H9 (cell line): ENCODE data around the gene PXDC1. TPM values are rescaled to one million over a fixed set of nuclear protein-coding genes. Genes with fewer than 3 reads are reported as not detected.

Source experiments
- DNase-seq: peaks from one replicate; pipeline ENCODE4 v3.0.0-alpha.2; 2017
- H2AFZ ChIP-seq: one replicate; pipeline ENCODE4 v1.6.1; 2013; ENCODE audit warnings: mild to moderate bottlenecking, low read length, control low read depth, moderate library complexity
- H2AK5ac ChIP-seq: 2 replicates; pipeline ENCODE4 v1.6.1; 2013; ENCODE audit warnings: low read length, control low read depth, mixed read lengths; ENCODE audit not compliant: insufficient read length
- H2BK120ac ChIP-seq: one replicate; pipeline ENCODE4 v1.6.1; 2013; ENCODE audit warnings: low read depth, mild to moderate bottlenecking, low read length, control low read depth, inconsistent platforms; ENCODE audit not compliant: poor library complexity, severe bottlenecking
- H2BK12ac ChIP-seq: 2 replicates; pipeline ENCODE4 v1.6.1; 2013; ENCODE audit warnings: low read length, control low read depth, mixed read lengths, low read depth; ENCODE audit not compliant: insufficient read length
- H2BK15ac ChIP-seq: 2 replicates; pipeline ENCODE4 v1.6.1; 2013; ENCODE audit warnings: low read depth, low read length, control low read depth
- H2BK20ac ChIP-seq: one replicate; pipeline ENCODE4 v1.6.1; 2013; ENCODE audit warnings: low read depth, mild to moderate bottlenecking, low read length, control low read depth, inconsistent platforms; ENCODE audit not compliant: poor library complexity, severe bottlenecking
- H2BK5ac ChIP-seq: 2 replicates; pipeline ENCODE4 v1.6.1; 2013; ENCODE audit warnings: low read length, control low read depth, mixed read lengths; ENCODE audit not compliant: insufficient read length
- H3K14ac ChIP-seq: 2 replicates; pipeline ENCODE4 v1.6.1; 2013; ENCODE audit warnings: low read length, control low read depth; ENCODE audit not compliant: insufficient read depth
- H3K18ac ChIP-seq: 2 replicates; pipeline ENCODE4 v1.6.1; 2013; ENCODE audit warnings: low read depth, mild to moderate bottlenecking, mixed read lengths, low read length, control low read depth; ENCODE audit not compliant: insufficient read length
- H3K23ac ChIP-seq: 2 replicates; pipeline ENCODE4 v1.6.1; 2013; ENCODE audit warnings: low read length, control low read depth, mixed read lengths, low read depth; ENCODE audit not compliant: insufficient read length
- H3K23me2 ChIP-seq: 2 replicates; pipeline ENCODE4 v1.6.1; 2013; ENCODE audit warnings: low read depth, mild to moderate bottlenecking, mixed read lengths, low read length, control low read depth; ENCODE audit not compliant: insufficient read length, poor library complexity, severe bottlenecking
- H3K27ac ChIP-seq: 2 replicates; pipeline ENCODE4 v1.5.1; 2013; ENCODE audit warnings: low read length, control low read depth, mixed read lengths, low read depth; ENCODE audit not compliant: insufficient read length
- H3K27me3 ChIP-seq: 2 replicates; pipeline ENCODE4 v1.6.1; 2013; ENCODE audit warnings: low read length, control low read depth, inconsistent platforms; ENCODE audit not compliant: insufficient read depth
- H3K4ac ChIP-seq: 2 replicates; pipeline ENCODE4 v1.6.1; 2013; ENCODE audit warnings: low read depth, mild to moderate bottlenecking, control low read depth, inconsistent platforms, low read length, moderate library complexity
- H3K4me1 ChIP-seq: 2 replicates; pipeline ENCODE4 v1.6.1; 2013; ENCODE audit warnings: low read length, control low read depth, inconsistent platforms; ENCODE audit not compliant: insufficient read depth
- H3K4me2 ChIP-seq: 2 replicates; pipeline ENCODE4 v1.6.1; 2013; ENCODE audit warnings: low read length, control low read depth, mixed read lengths; ENCODE audit not compliant: insufficient read length, insufficient read depth
- H3K56ac ChIP-seq: 2 replicates; pipeline ENCODE4 v1.6.1; 2013; ENCODE audit warnings: low read depth, mild to moderate bottlenecking, mixed read lengths, low read length, control low read depth; ENCODE audit not compliant: insufficient read length
- H3K79me1 ChIP-seq: 2 replicates; pipeline ENCODE4 v1.6.1; 2013; ENCODE audit warnings: low read depth, mild to moderate bottlenecking, moderate library complexity, low read length, control low read depth, inconsistent platforms; ENCODE audit not compliant: insufficient read depth, poor library complexity, severe bottlenecking
- H3K79me2 ChIP-seq: 2 replicates; pipeline ENCODE4 v1.6.1; 2013; ENCODE audit warnings: low read length, control low read depth, inconsistent platforms; ENCODE audit not compliant: insufficient read depth
- H3K9ac ChIP-seq: 2 replicates; pipeline ENCODE4 v1.6.1; 2013; ENCODE audit warnings: low read length, control low read depth, mixed read lengths; ENCODE audit not compliant: insufficient read length; ENCODE audit errors: extremely low read depth
- H3K9me3 ChIP-seq: one replicate; pipeline ENCODE4 v1.6.1; 2013; ENCODE audit warnings: low read depth, low read length, inconsistent platforms; ENCODE audit not compliant: control insufficient read depth
- H3T11ph ChIP-seq: one replicate; pipeline ENCODE4 v1.6.1; 2013; ENCODE audit warnings: mild to moderate bottlenecking, low read length, control low read depth, inconsistent platforms
- H4K20me1 ChIP-seq: one replicate; pipeline ENCODE4 v1.6.1; 2013; ENCODE audit not compliant: control insufficient read depth, insufficient read length, insufficient read depth
- H4K5ac ChIP-seq: 2 replicates; pipeline ENCODE4 v1.6.1; 2013; ENCODE audit warnings: low read depth, mild to moderate bottlenecking, mixed read lengths, low read length, control low read depth; ENCODE audit not compliant: insufficient read length
- H4K8ac ChIP-seq: replicated peaks from 2 replicates; pipeline ENCODE4 v1.6.1; 2013; ENCODE audit warnings: low read length, control low read depth, mixed read lengths, low read depth; ENCODE audit not compliant: insufficient read length
- H4K91ac ChIP-seq: 2 replicates; pipeline ENCODE4 v1.6.1; 2013; ENCODE audit warnings: low read depth, mild to moderate bottlenecking, moderate library complexity, mixed read lengths, low read length, control low read depth; ENCODE audit not compliant: insufficient read length
- H3K27ac Mint-ChIP-seq, 3 experiments: 2 replicates in 2 of 3; 3 replicates in 1 of 3; pipeline ENCODE4 v1.8.0; 2020 to 2021; ENCODE audit warnings: mixed read lengths in 3 of 3, mild to moderate bottlenecking in 1 of 3, moderate library complexity in 1 of 3
- H3K27me3 Mint-ChIP-seq: 2 replicates; pipeline ENCODE4 v1.8.0; 2021; ENCODE audit warnings: low read depth, mild to moderate bottlenecking, moderate library complexity, mixed read lengths
- H3K36me3 Mint-ChIP-seq, 3 experiments: 2 replicates in 2 of 3; 3 replicates in 1 of 3; pipeline ENCODE4 v1.8.0; 2020 to 2021; ENCODE audit warnings: low read depth in 3 of 3, mixed read lengths in 3 of 3; ENCODE audit not compliant: insufficient read depth in 1 of 3
- H3K4me1 Mint-ChIP-seq, 2 experiments: 2 replicates each; pipeline ENCODE4 v1.8.0; 2020; ENCODE audit warnings: mixed read lengths in 2 of 2
- H3K4me3 Mint-ChIP-seq, 2 experiments: 2 replicates in 1 of 2; 3 replicates in 1 of 2; pipeline ENCODE4 v1.8.0; 2020 to 2021; ENCODE audit warnings: mild to moderate bottlenecking in 2 of 2, mixed read lengths in 2 of 2, moderate library complexity in 1 of 2
- H3K9me3 Mint-ChIP-seq, 2 experiments: 2 replicates in 1 of 2; 3 replicates in 1 of 2; pipeline ENCODE4 v1.8.0; 2020; ENCODE audit warnings: mild to moderate bottlenecking in 2 of 2, mixed read lengths in 2 of 2, moderate library complexity in 1 of 2
- CTCF ChIP-seq: fragments of 200-600 bp; sonication (generic); conservative IDR thresholded peaks from 3 replicates; pipeline ENCODE4 v1.8.0; 2021; ENCODE audit warnings: antibody characterized with exemption, mild to moderate bottlenecking
- WGBS: extraction: QIAGEN DNeasy Blood & Tissue Kit; methylation state at CpG from one replicate; pipeline ENCODE4 v1.1.7; 2013; ENCODE audit warnings: missing lambda C conversion rate, low lambda C conversion rate, mixed read lengths; ENCODE audit not compliant: insufficient read length; ENCODE audit errors: extremely low coverage; 5-methylcytosine and 5-hydroxymethylcytosine counted together
- total RNA-seq: library from RNA; stranded (reverse); gene quantifications from 2 replicates; pipeline ENCODE4 v1.2.1, GENCODE V29; 2021

The PXDC1 gene
- total RNA-seq, 1 experiment from 2014 or later, result 3.1 TPM

GRCh38 chr6:3766214-3766613 lies 14.7 kb upstream of the PXDC1 start:
- Histone ChIP-seq H2BK5ac (no peak overlapping the region), H3K14ac (no peak overlapping the region), H2BK12ac (no peak overlapping the region), H2AFZ (no peak overlapping the region), H3K79me1 (no peaks in the 10 kb centered on the region), H4K91ac (no peak overlapping the region), H2AK5ac (no peak overlapping the region), H3K9ac (no peak overlapping the region), H4K5ac (no peak overlapping the region), H4K8ac (no peak overlapping the region), H2BK120ac (no peak overlapping the region), H4K20me1 (no peaks in the 10 kb centered on the region), H3K56ac (no peak overlapping the region), H3K4me2 (no peak overlapping the region), H3K4me1 (peaks cover 3% of the 10 kb centered on the region; the same call in 1 of the 2 replicates), H3K27ac (no peak overlapping the region), H3K9me3 (no peaks in the 10 kb centered on the region), H3K23me2 (no peaks in the 10 kb centered on the region), H3K27me3 (no peaks in the 10 kb centered on the region), H3K79me2 (no peaks in the 10 kb centered on the region), H3K23ac (no peak overlapping the region), H3K4ac (no peak overlapping the region), H2BK15ac (no peak overlapping the region), H2BK20ac (no peak overlapping the region), H3K18ac (no peak overlapping the region), H3T11ph (no peak overlapping the region)
- H3K27ac Mint-ChIP-seq, result no peak overlapping the region
- no peak for DNase-seq
- H3K4me3 Mint-ChIP-seq, result no peak overlapping the region
- peaks cover 22 to 29% of the 10 kb centered on the region in 2 experiments for H3K4me1 Mint-ChIP-seq
- H3K27me3 Mint-ChIP-seq, result no peaks in the 10 kb centered on the region; the same call in 1 of the 2 replicates
- TF ChIP-seq CTCF, result no peak
- no CpG with 5 or more reads among the region's 9 CpGs for WGBS
- H3K36me3 Mint-ChIP-seq, result no peaks in the 10 kb centered on the region
- H3K9me3 Mint-ChIP-seq, result no peaks in the 10 kb centered on the region
